A549 (cell line): ENCODE data around the gene NR1D1. TPM values are rescaled to one million over a fixed set of nuclear protein-coding genes. Genes with fewer than 3 reads are reported as not detected.

ENCODE experiments used
- ATAC-seq, 2 experiments: fragments of 200-7000 bp in 1 of 2; fragments of >200 bp in 1 of 2; cut with Nextera tagmentation in 1 of 2; cut with Tn5 transposase in 1 of 2; 3 replicates each; pipeline versions ENCODE4 v1.8.0 to v1.9.1; 2018 to 2020; ENCODE audit warnings: mild to moderate bottlenecking in 1 of 2, moderate library complexity in 1 of 2
- CTCF ChIA-PET: fragments of 300-600 bp; sonication (Branson Sonifier 250); formaldehyde crosslinking; extraction: SDS; loops from one replicate; lab custom pipeline; 2021; ENCODE audit warnings: antibody characterized with exemption, inconsistent platforms; lab: Yijun Ruan, JAX
- POLR2A ChIA-PET: fragments of 350-600 bp; formaldehyde crosslinking; extraction: SDS; loops from one replicate; lab custom pipeline; 2021; ENCODE audit warnings: antibody characterized with exemption, inconsistent platforms; lab: Yijun Ruan, JAX
- DNase-seq, 2 experiments: peaks; one replicate each; pipeline versions ENCODE4 v3.0.0 to v3.0.0-alpha.2; 2011 to 2016; ENCODE audit warnings: low read depth in 1 of 2, low spot score in 1 of 2
- FAIRE-seq: peaks from 2 replicates; lab custom pipeline; 2011; peaks lifted over from hg19 to GRCh38; lab: Jason Lieb, UNC
- H3K27ac ChIP-seq, 2 experiments: fragments of >200 bp; sonication (Bioruptor Twin); formaldehyde crosslinking; 3 replicates each; pipeline ENCODE4 v1.5.1; 2016 to 2017
- H3K4me1 ChIP-seq: fragments of >200 bp; sonication (Bioruptor Twin); formaldehyde crosslinking; 3 replicates; pipeline ENCODE4 v1.6.1; 2016
- H3K4me2 ChIP-seq: fragments of >200 bp; sonication (Bioruptor Twin); formaldehyde crosslinking; 3 replicates; pipeline ENCODE4 v1.6.1; 2016
- H3K4me3 ChIP-seq: fragments of >200 bp; sonication (Bioruptor Twin); formaldehyde crosslinking; 3 replicates; pipeline ENCODE4 v1.5.1; 2016
- H3K9me3 ChIP-seq: fragments of >200 bp; sonication (Bioruptor Twin); formaldehyde crosslinking; 3 replicates; pipeline ENCODE4 v1.6.1; 2016
- BHLHE40 ChIP-seq: IDR thresholded peaks from 2 replicates; pipeline ENCODE4 v1.6.1; 2012; ENCODE audit warnings: low read depth, low read length, inconsistent platforms
- CEBPB ChIP-seq, 2 experiments: fragments of >200 bp in 1 of 2; sonication (Bioruptor Twin) in 1 of 2; formaldehyde crosslinking in 1 of 2; IDR thresholded peaks; 2 replicates each; pipeline ENCODE4 v1.6.1; 2012 to 2016
- CHD2 ChIP-seq: fragments of 150-350 bp; IDR thresholded peaks from 2 replicates; pipeline ENCODE4 v1.6.1; 2014; ENCODE audit warnings: low read length; ENCODE audit not compliant: partially characterized antibody
- EP300 ChIP-seq, 2 experiments: fragments of >200 bp; sonication (Bioruptor Twin); formaldehyde crosslinking; IDR thresholded peaks; 2 replicates in 1 of 2; 3 replicates in 1 of 2; pipeline ENCODE4 v1.6.1; 2016 to 2017
- FOXS1 ChIP-seq: fragments of 250-450 bp; sonication (Bioruptor Pico); IDR thresholded peaks from 2 replicates; pipeline ENCODE4 v1.5.0; 2020; ENCODE audit warnings: mild to moderate bottlenecking, moderate library complexity
- GATA3 ChIP-seq: IDR thresholded peaks from 2 replicates; pipeline ENCODE4 v1.6.1; 2012; ENCODE audit warnings: borderline replicate concordance
- HOXA7 ChIP-seq: fragments of 250-450 bp; sonication (Bioruptor Pico); IDR thresholded peaks from 2 replicates; pipeline ENCODE4 v1.5.0; 2020; ENCODE audit warnings: mild to moderate bottlenecking, moderate library complexity
- HOXB13 ChIP-seq: fragments of 250-450 bp; sonication (Bioruptor Pico); IDR thresholded peaks from 2 replicates; pipeline ENCODE4 v1.5.0; 2020; ENCODE audit warnings: low read depth, mild to moderate bottlenecking, moderate library complexity
- HOXB5 ChIP-seq: fragments of 250-450 bp; sonication (Bioruptor Pico); IDR thresholded peaks from 2 replicates; pipeline ENCODE4 v1.5.0; 2020; ENCODE audit warnings: mild to moderate bottlenecking, moderate library complexity
- JUN ChIP-seq, 2 experiments: fragments of >200 bp; sonication (Bioruptor Twin); formaldehyde crosslinking; IDR thresholded peaks; 2 replicates in 1 of 2; 3 replicates in 1 of 2; pipeline ENCODE4 v1.6.1; 2016 to 2017
- MYC ChIP-seq: IDR thresholded peaks from 2 replicates; pipeline ENCODE4 v1.6.1; 2012; ENCODE audit warnings: mild to moderate bottlenecking, inconsistent platforms, low read length, improper control_type of control experiment, borderline replicate concordance
- NPAS2 ChIP-seq: fragments of 250-450 bp; sonication (Bioruptor Pico); IDR thresholded peaks from 2 replicates; pipeline ENCODE4 v1.8.0; 2022; ENCODE audit warnings: mild to moderate bottlenecking, moderate library complexity, borderline replicate concordance
- POLR2A ChIP-seq: IDR thresholded peaks from 2 replicates; pipeline ENCODE4 v1.6.1; 2012; ENCODE audit warnings: mild to moderate bottlenecking, low read length
- RFX5 ChIP-seq: fragments of 450-650 bp; IDR thresholded peaks from 2 replicates; pipeline ENCODE4 v1.7.1; 2014; ENCODE audit warnings: antibody characterized with exemption, mild to moderate bottlenecking, moderate library complexity
- SMC3 ChIP-seq: fragments of >200 bp; sonication (Bioruptor Twin); formaldehyde crosslinking; IDR thresholded peaks from 3 replicates; pipeline ENCODE4 v1.6.1; 2018; ENCODE audit warnings: inconsistent platforms
- SREBF2 ChIP-seq: fragments of 450-650 bp; IDR thresholded peaks from 2 replicates; pipeline ENCODE4 v1.6.1; 2014; ENCODE audit warnings: mild to moderate bottlenecking, moderate library complexity
- TP53 ChIP-seq: fragments of 250-450 bp; sonication (Bioruptor Pico); IDR thresholded peaks from 2 replicates; pipeline ENCODE4 v1.5.0; 2021; ENCODE audit warnings: mild to moderate bottlenecking, moderate library complexity
- ZC3H11A ChIP-seq: fragments of 450-650 bp; IDR thresholded peaks from 2 replicates; pipeline ENCODE4 v1.6.1; 2014; ENCODE audit warnings: antibody characterized with exemption, mild to moderate bottlenecking
- ZSCAN20 ChIP-seq: fragments of 250-450 bp; sonication (Bioruptor Pico); IDR thresholded peaks from 2 replicates; pipeline ENCODE4 v1.8.0; 2022; ENCODE audit warnings: mild to moderate bottlenecking, moderate library complexity
- WGBS: methylation state at CpG from one replicate; pipeline ENCODE4 v1.1.6; 2017; ENCODE audit errors: missing lambda C conversion rate; 5-methylcytosine and 5-hydroxymethylcytosine counted together
- polyA plus RNA-seq, 4 experiments: library from polyadenylated mRNA; depleted of rRNA in 3 of 4; stranded (reverse); fragments of >200 nt; fragmentation: RNase III in 1 of 4; extraction: RNeasy Plus Mini Kit Qiagen cat#74134 plus additional on column Dnase treatment in 1 of 4; gene quantifications; 2 replicates in 3 of 4; 3 replicates in 1 of 4; pipeline ENCODE4 v1.2.3, GENCODE V29; 2011 to 2017
- TF ChIP-seq, protein P1 (sequence below): IDR thresholded peaks from 2 replicates; pipeline ENCODE4 v1.6.1; 2012; ENCODE audit warnings: low read depth, borderline replicate concordance
- TF ChIP-seq, protein P2 (sequence below): fragments of 450-650 bp; IDR thresholded peaks from 2 replicates; pipeline ENCODE4 v1.6.1; 2014; ENCODE audit warnings: antibody characterized with exemption
- TF ChIP-seq, protein P3 (sequence below): IDR thresholded peaks from 2 replicates; pipeline ENCODE4 v1.6.1; 2012
- TF ChIP-seq, protein P4 (sequence below): fragments of >200 bp; sonication (Bioruptor Twin); formaldehyde crosslinking; IDR thresholded peaks from 2 replicates; pipeline ENCODE4 v1.6.1; 2016
- TF ChIP-seq, protein P5 (sequence below): IDR thresholded peaks from 2 replicates; pipeline ENCODE4 v1.6.1; 2012

The NR1D1 gene
- polyA plus RNA-seq, 2 of the 4 experiments (the other 2 are of a cell fraction) = 1.2 to 4.4 TPM

DNA sequence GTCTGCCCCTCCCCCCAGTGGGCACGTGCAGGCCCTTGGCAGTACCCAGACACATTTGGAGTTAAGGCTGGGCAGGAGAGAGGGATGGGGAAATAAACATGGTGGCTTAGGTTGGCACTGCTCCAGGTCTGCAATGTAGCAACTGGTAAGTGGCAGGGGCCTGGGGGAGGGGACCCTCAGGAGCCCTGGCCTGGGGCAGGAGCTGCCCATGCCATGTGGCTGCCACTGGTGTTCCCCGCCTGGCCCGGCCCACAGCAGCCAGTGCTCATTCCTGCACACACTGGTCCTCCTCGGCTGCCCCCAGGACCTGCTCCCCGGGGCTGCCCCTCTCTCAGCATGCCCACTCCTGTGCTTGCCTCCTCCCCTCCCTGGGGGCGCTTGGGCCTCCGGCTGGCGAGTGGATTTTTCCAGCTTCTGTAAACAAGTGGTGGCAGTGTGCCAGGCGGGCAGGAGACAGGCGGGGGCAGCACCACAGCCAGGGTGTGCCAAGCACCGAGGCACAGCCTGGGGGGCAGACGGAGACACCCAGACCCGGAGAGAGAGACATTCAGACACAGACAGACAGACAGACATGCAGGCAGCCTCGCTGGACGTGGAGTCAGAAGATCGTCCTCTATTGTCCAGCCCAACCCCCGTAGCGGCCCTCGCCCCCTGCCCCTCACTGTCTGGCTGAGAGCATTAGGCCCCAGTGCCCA is 28.2 kb downstream of the NR1D1 start:
- Histone ChIP-seq H3K4me1 (peaks cover 87% of the 10 kb centered on the region), H3K4me3 (peak overlapping the region; percentile 30; the same call in 2 of the 3 replicates), H3K9me3 (no peaks in the 10 kb centered on the region), H3K4me2 (peak overlapping the region; percentile 93), H3K27ac (peak overlapping the region; percentile 95)
- DNase-seq (peak in 1 of 2 experiments; percentile 91), FAIRE-seq (no peak), ATAC-seq (peak; percentile 26 to 46)
- TF ChIP-seq HOXB13 (CRISPR knock-in tag) (no peak), HOXB5 (CRISPR knock-in tag) (0 out of 2 replicates have a peak, but pooled peaks have one; percentile 7), GATA3 (peak; percentile 21), FOXS1 (CRISPR knock-in tag) (0 out of 2 replicates have a peak, but pooled peaks have one; percentile 4), ZC3H11A (no peak), MYC (0 out of 2 replicates have a peak, but pooled peaks have one; percentile 60), TP53 (CRISPR knock-in tag) (no peak), BHLHE40 (peak; percentile 99), NPAS2 (CRISPR knock-in tag) (peak; percentile 79), POLR2A (no peak), JUN (IDR thresholded peaks at IDR 0.05) (peak; percentile 39 to 76; a peak in 2 of 5 replicates), EP300 (IDR thresholded peaks at IDR 0.05) (peak in 1 of 2 experiments; percentile 46; a peak in 1 of 5 replicates), CEBPB (IDR thresholded peaks at IDR 0.05) (peak in 1 of 2 experiments; percentile 66; a peak in 1 of 4 replicates), SMC3 (peak; percentile 29; the same call in 1 of the 3 replicates)
- TF ChIP-seq, protein P1, sequence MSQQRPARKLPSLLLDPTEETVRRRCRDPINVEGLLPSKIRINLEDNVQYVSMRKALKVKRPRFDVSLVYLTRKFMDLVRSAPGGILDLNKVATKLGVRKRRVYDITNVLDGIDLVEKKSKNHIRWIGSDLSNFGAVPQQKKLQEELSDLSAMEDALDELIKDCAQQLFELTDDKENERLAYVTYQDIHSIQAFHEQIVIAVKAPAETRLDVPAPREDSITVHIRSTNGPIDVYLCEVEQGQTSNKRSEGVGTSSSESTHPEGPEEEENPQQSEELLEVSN = peak; percentile 58; the same call in 1 of the 2 replicates
- TF ChIP-seq, protein P2, sequence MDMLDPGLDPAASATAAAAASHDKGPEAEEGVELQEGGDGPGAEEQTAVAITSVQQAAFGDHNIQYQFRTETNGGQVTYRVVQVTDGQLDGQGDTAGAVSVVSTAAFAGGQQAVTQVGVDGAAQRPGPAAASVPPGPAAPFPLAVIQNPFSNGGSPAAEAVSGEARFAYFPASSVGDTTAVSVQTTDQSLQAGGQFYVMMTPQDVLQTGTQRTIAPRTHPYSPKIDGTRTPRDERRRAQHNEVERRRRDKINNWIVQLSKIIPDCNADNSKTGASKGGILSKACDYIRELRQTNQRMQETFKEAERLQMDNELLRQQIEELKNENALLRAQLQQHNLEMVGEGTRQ = peak; percentile 60; the same call in 1 of the 2 replicates
- TF ChIP-seq, protein P3, sequence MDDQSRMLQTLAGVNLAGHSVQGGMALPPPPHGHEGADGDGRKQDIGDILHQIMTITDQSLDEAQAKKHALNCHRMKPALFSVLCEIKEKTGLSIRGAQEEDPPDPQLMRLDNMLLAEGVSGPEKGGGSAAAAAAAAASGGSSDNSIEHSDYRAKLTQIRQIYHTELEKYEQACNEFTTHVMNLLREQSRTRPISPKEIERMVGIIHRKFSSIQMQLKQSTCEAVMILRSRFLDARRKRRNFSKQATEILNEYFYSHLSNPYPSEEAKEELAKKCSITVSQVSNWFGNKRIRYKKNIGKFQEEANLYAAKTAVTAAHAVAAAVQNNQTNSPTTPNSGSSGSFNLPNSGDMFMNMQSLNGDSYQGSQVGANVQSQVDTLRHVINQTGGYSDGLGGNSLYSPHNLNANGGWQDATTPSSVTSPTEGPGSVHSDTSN = peak; percentile 28; the same call in 1 of the 2 replicates
- TF ChIP-seq, protein P4, sequence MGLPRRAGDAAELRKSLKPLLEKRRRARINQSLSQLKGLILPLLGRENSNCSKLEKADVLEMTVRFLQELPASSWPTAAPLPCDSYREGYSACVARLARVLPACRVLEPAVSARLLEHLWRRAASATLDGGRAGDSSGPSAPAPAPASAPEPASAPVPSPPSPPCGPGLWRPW = no peak
- TF ChIP-seq, protein P5, sequence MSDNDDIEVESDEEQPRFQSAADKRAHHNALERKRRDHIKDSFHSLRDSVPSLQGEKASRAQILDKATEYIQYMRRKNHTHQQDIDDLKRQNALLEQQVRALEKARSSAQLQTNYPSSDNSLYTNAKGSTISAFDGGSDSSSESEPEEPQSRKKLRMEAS = peak; percentile 93
- CTCF ChIA-PET = interaction anchor here (1.0 to 34.4 kb wide), 11 partner anchors 5 to 96 kb away, joined by 3 to 919 read pairs (median 65); partner anchors contain the start of genes CSF3, MED24, NR1D1 and THRA
- WGBS = 15% methylated on average over 19 of the region's 19 CpGs
- POLR2A ChIA-PET = interaction anchor here (0.6 to 2.2 kb wide), 5 partner anchors 12 to 28 kb away, joined by 3 to 8 read pairs (median 4); partner anchors contain the start of genes MED24 and NR1D1

DNA sequence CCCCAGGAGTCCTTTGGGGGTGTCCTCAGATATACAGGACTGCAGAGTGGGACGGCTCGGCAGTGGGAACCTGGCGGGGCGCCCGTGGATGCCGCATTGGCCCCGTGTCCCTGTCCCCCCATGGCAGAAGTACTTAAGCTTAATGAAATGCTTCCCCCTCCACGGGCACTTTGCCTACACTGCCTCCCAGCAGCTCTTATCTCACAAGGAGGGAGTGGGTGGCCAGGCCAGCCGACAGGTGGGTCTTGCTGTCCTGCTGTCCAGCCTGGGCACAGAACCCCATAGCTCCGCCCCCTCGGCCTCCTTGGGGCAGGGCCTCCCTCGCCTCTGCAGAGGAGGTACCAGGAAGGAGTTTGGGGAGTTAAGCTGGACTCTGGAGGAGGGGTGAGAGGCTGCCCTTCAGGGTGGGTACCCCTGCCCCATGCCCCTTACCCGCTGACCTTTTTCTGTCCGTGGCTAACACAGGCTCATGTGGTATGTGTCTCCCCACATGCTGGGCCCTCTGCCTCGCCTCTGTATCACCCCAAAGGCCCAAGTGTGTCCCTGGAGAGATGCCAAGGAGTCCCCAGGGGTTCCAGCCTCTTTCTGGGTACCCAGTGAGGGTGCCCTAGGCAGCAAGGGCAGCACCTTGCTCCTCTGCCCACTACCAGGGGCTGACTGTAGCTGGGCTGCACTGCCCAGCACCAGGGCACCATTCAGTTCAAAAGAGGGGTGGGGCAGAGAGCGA is 28.9 kb downstream of the NR1D1 start:
- DNase-seq (peak in 1 of 2 experiments; percentile 84), ATAC-seq (peak; percentile 26 to 63), FAIRE-seq (no peak)
- peak overlapping the region; percentile 30 for H3K4me3 ChIP-seq
- peak overlapping the region; percentile 93 for H3K4me2 ChIP-seq
- peak overlapping the region; percentile 95 for H3K27ac ChIP-seq
- no peak for TF ChIP-seq ZSCAN20
- 0 out of 2 replicates have a peak, but pooled peaks have one; percentile 22 for TF ChIP-seq HOXB13 (CRISPR knock-in tag)
- no peak for TF ChIP-seq TP53 (CRISPR knock-in tag)
- TF ChIP-seq RFX5 = no peak
- TF ChIP-seq HOXB5 (CRISPR knock-in tag) = 0 out of 2 replicates have a peak, but pooled peaks have one; percentile 5
- peak; percentile 23 for TF ChIP-seq POLR2A
- no peak for TF ChIP-seq SREBF2
- no peak for TF ChIP-seq CHD2
- TF ChIP-seq HOXA7 = 0 out of 2 replicates have a peak, but pooled peaks have one; percentile 36
- ChIA-PET CTCF (interaction anchor here (0.6 to 34.4 kb wide), 10 partner anchors 6 to 97 kb away, joined by 3 to 919 read pairs (median 8); partner anchors contain the start of genes MED24, NR1D1 and THRA), POLR2A (interaction anchor here (0.6 to 2.2 kb wide), 6 partner anchors 12 to 29 kb away, joined by 3 to 8 read pairs (median 4); partner anchors contain the start of genes MED24 and NR1D1)
- H3K4me1 ChIP-seq = peaks cover 87% of the 10 kb centered on the region
- 6% methylated on average over 15 of the region's 16 CpGs for WGBS
- no peaks in the 10 kb centered on the region for H3K9me3 ChIP-seq
